IMR-90 (cell line): ENCODE measurements around the gene CBL. TPM values are rescaled to one million over a fixed set of nuclear protein-coding genes. Genes with fewer than 3 reads are reported as not detected.

ENCODE experiments used
- ATAC-seq: fragments of 200-7000 bp; cut with Tn5 transposase; 2 replicates; pipeline ENCODE4 v1.9.1; 2020; ENCODE audit warnings: low read depth, mild to moderate bottlenecking, moderate library complexity
- BruUV-seq: library from RNA; stranded (reverse); fragments of 400-500 nt; replicated peaks from 2 replicates; lab custom pipeline; 2021; lab: Mats Ljungman, UMichigan
- CTCF ChIA-PET: fragments of 300-600 bp; formaldehyde crosslinking; extraction: SDS; loops from one replicate; lab custom pipeline; 2021; ENCODE audit warnings: antibody characterized with exemption; lab: Yijun Ruan, JAX
- POLR2A ChIA-PET: fragments of 300-600 bp; sonication (Branson Sonifier 250); formaldehyde crosslinking; loops from one replicate; lab custom pipeline; 2022; ENCODE audit warnings: antibody characterized with exemption; ENCODE audit not compliant: unreplicated experiment; lab: Charles Lee
- DNase-seq: peaks from one replicate; pipeline ENCODE4 v3.0.0; 2013
- H2AFZ ChIP-seq: replicated peaks from 2 replicates; pipeline ENCODE3; 2013; ENCODE audit warnings: low read length, mild to moderate bottlenecking; ENCODE audit not compliant: poor library complexity
- H2AK5ac ChIP-seq: 2 replicates; pipeline ENCODE4 v1.6.1; 2013; ENCODE audit warnings: low read depth, low read length, inconsistent platforms
- H2AK9ac ChIP-seq: replicated peaks from 2 replicates; pipeline ENCODE3; 2013; ENCODE audit warnings: mild to moderate bottlenecking, low read depth, low read length, moderate library complexity; ENCODE audit not compliant: poor library complexity
- H2BK120ac ChIP-seq: 2 replicates; pipeline ENCODE4 v1.6.1; 2013; ENCODE audit warnings: low read depth, low read length, inconsistent platforms
- H2BK15ac ChIP-seq: 3 replicates; pipeline ENCODE4 v1.6.1; 2013; ENCODE audit warnings: low read depth, low read length, inconsistent platforms
- H2BK20ac ChIP-seq: 2 replicates; pipeline ENCODE4 v1.6.1; 2013; ENCODE audit warnings: low read depth, mild to moderate bottlenecking, inconsistent platforms, low read length, moderate library complexity
- H2BK5ac ChIP-seq: 2 replicates; pipeline ENCODE4 v1.6.1; 2013; ENCODE audit warnings: mild to moderate bottlenecking, low read depth, low read length, inconsistent platforms; ENCODE audit not compliant: poor library complexity, severe bottlenecking
- H3K14ac ChIP-seq: replicated peaks from 2 replicates; pipeline ENCODE4 v1.6.1; 2013; ENCODE audit warnings: low read depth, low read length, inconsistent platforms
- H3K18ac ChIP-seq: 2 replicates; pipeline ENCODE4 v1.6.1; 2013; ENCODE audit warnings: low read depth, low read length, control low read depth
- H3K23ac ChIP-seq: 2 replicates; pipeline ENCODE4 v1.6.1; 2013; ENCODE audit warnings: low read depth, low read length, inconsistent platforms
- H3K27ac ChIP-seq: 2 replicates; pipeline ENCODE4 v1.5.1; 2013; ENCODE audit warnings: mild to moderate bottlenecking, control low read depth, low read length; ENCODE audit not compliant: insufficient read depth
- H3K27me3 ChIP-seq: 2 replicates; pipeline ENCODE4 v1.6.1; 2013; ENCODE audit warnings: low read length; ENCODE audit not compliant: control insufficient read depth, insufficient read depth
- H3K36me3 ChIP-seq: 2 replicates; pipeline ENCODE4 v1.6.1; 2013; ENCODE audit warnings: low read length, mixed read lengths; ENCODE audit not compliant: control insufficient read depth, insufficient read depth
- H3K4ac ChIP-seq: 2 replicates; pipeline ENCODE4 v1.6.1; 2013; ENCODE audit warnings: low read depth, low read length, inconsistent platforms
- H3K4me1 ChIP-seq: 2 replicates; pipeline ENCODE4 v1.6.1; 2013; ENCODE audit warnings: low read length, mixed read lengths; ENCODE audit not compliant: control insufficient read depth, insufficient read depth
- H3K4me2 ChIP-seq: 2 replicates; pipeline ENCODE4 v1.6.1; 2013; ENCODE audit warnings: low read depth, mild to moderate bottlenecking, control low read depth, low read length, moderate library complexity
- H3K4me3 ChIP-seq: 2 replicates; pipeline ENCODE4 v1.5.1; 2013; ENCODE audit warnings: low read depth, mild to moderate bottlenecking, control low read depth, low read length, moderate library complexity; ENCODE audit not compliant: insufficient read depth
- H3K56ac ChIP-seq: 2 replicates; pipeline ENCODE4 v1.6.1; 2013; ENCODE audit warnings: low read length, inconsistent platforms; ENCODE audit not compliant: insufficient read depth; ENCODE audit errors: extremely low read depth
- H3K79me1 ChIP-seq, 2 experiments: 2 replicates each; pipeline ENCODE4 v1.6.1; 2013; ENCODE audit warnings: low read length in 2 of 2, inconsistent platforms in 1 of 2, low read depth in 1 of 2
- H3K9ac ChIP-seq: 2 replicates; pipeline ENCODE4 v1.6.1; 2013; ENCODE audit warnings: low read depth, low read length, control low read depth
- H3K9me1 ChIP-seq: 2 replicates; pipeline ENCODE4 v1.6.1; 2013; ENCODE audit warnings: low read length, inconsistent platforms; ENCODE audit not compliant: insufficient read depth
- H3K9me3 ChIP-seq: 2 replicates; pipeline ENCODE4 v1.6.1; 2013; ENCODE audit warnings: low read length; ENCODE audit not compliant: control insufficient read depth, insufficient read depth
- H4K20me1 ChIP-seq: 2 replicates; pipeline ENCODE4 v1.6.1; 2013; ENCODE audit warnings: low read length, inconsistent platforms; ENCODE audit not compliant: insufficient read depth
- H4K5ac ChIP-seq: 2 replicates; pipeline ENCODE4 v1.6.1; 2013; ENCODE audit warnings: mild to moderate bottlenecking, low read depth, low read length, control low read depth
- H4K8ac ChIP-seq, 2 experiments: 2 replicates each; pipeline ENCODE4 v1.6.1; 2013; ENCODE audit warnings: low read depth in 2 of 2, low read length in 2 of 2, control low read depth in 1 of 2, inconsistent platforms in 1 of 2
- H4K91ac ChIP-seq: 2 replicates; pipeline ENCODE4 v1.6.1; 2013; ENCODE audit warnings: low read depth, low read length, inconsistent platforms; ENCODE audit not compliant: insufficient read depth
- BHLHE40 ChIP-seq: fragments of 150-350 bp; IDR thresholded peaks from 2 replicates; pipeline ENCODE4 v1.6.1; 2016; ENCODE audit warnings: mild to moderate bottlenecking, low read depth, low read length
- CEBPB ChIP-seq: IDR thresholded peaks from 2 replicates; pipeline ENCODE4 v1.6.1; 2012; ENCODE audit warnings: low read depth, low read length, improper control_type of control experiment
- CHD1 ChIP-seq: IDR thresholded peaks from 2 replicates; pipeline ENCODE4 v1.6.1; 2012; ENCODE audit warnings: low read depth, low read length, improper control_type of control experiment
- CTCF ChIP-seq: conservative IDR thresholded peaks from 2 replicates; pipeline ENCODE4 v1.5.1; 2012; ENCODE audit warnings: mild to moderate bottlenecking, low read depth, low read length, improper control_type of control experiment
- ELK1 ChIP-seq: fragments of 150-350 bp; IDR thresholded peaks from 2 replicates; pipeline ENCODE4 v1.6.1; 2016; ENCODE audit warnings: low read depth, mild to moderate bottlenecking, low read length, moderate library complexity, borderline replicate concordance
- FOS ChIP-seq: fragments of 150-350 bp; IDR thresholded peaks from 2 replicates; pipeline ENCODE4 v1.6.1; 2016; ENCODE audit warnings: low read depth, low read length
- MAFK ChIP-seq: IDR thresholded peaks from 2 replicates; pipeline ENCODE4 v1.6.1; 2012; ENCODE audit warnings: low read depth, low read length, improper control_type of control experiment
- MAZ ChIP-seq: IDR thresholded peaks from 2 replicates; pipeline ENCODE4 v1.6.1; 2012; ENCODE audit warnings: low read depth, mild to moderate bottlenecking, low read length, improper control_type of control experiment, moderate library complexity, borderline replicate concordance
- MXI1 ChIP-seq: IDR thresholded peaks from 2 replicates; pipeline ENCODE4 v1.6.1; 2012; ENCODE audit warnings: low read depth, mild to moderate bottlenecking, low read length, moderate library complexity, borderline replicate concordance
- NFE2L2 ChIP-seq: fragments of 150-350 bp; IDR thresholded peaks from 2 replicates; pipeline ENCODE4 v1.6.1; 2016; ENCODE audit warnings: low read depth, mild to moderate bottlenecking, low read length
- POLR2A ChIP-seq: IDR thresholded peaks from 2 replicates; pipeline ENCODE4 v1.6.1; 2012; ENCODE audit warnings: mild to moderate bottlenecking, low read depth, low read length
- RAD21 ChIP-seq: IDR thresholded peaks from 2 replicates; pipeline ENCODE4 v1.6.1; 2012; ENCODE audit warnings: low read length, improper control_type of control experiment
- RCOR1 ChIP-seq: IDR thresholded peaks from 2 replicates; pipeline ENCODE4 v1.6.1; 2012; ENCODE audit warnings: mild to moderate bottlenecking, low read length, improper control_type of control experiment; ENCODE audit not compliant: insufficient replicate concordance
- RFX5 ChIP-seq: IDR thresholded peaks from 2 replicates; pipeline ENCODE4 v1.8.0; 2012; ENCODE audit warnings: low read depth, mild to moderate bottlenecking, low read length, moderate library complexity
- SMC3 ChIP-seq: fragments of 150-350 bp; IDR thresholded peaks from 2 replicates; pipeline ENCODE4 v1.6.1; 2016; ENCODE audit warnings: low read depth, mild to moderate bottlenecking, antibody characterized with exemption, low read length, moderate library complexity
- USF2 ChIP-seq: fragments of 150-350 bp; IDR thresholded peaks from 2 replicates; pipeline ENCODE4 v1.6.1; 2017; ENCODE audit warnings: mild to moderate bottlenecking, antibody characterized with exemption, low read length, low read depth
- WGBS, 2 experiments: methylation state at CpG; one replicate each; pipeline versions ENCODE4 v1.1.5 to v1.1.7; 2013; ENCODE audit warnings: missing lambda C conversion rate in 2 of 2; ENCODE audit not compliant: insufficient read length in 1 of 2; ENCODE audit errors: extremely low coverage in 2 of 2; 5-methylcytosine and 5-hydroxymethylcytosine counted together
- dilution Hi-C: fragments of 300-500 bp; cut with HindIII; formaldehyde crosslinking; loops from one replicate; pipeline ENCODE4 v1.14.3; 2018; ENCODE audit warnings: low sequenced_read_pairs; ENCODE audit not compliant: unreplicated experiment
- in situ Hi-C: fragments of 300-500 bp; cut with MboI; formaldehyde crosslinking; loops from 3 replicates; pipeline ENCODE4 v1.14.3; 2019; ENCODE audit warnings: low sequenced_read_pairs, inconsistent platforms, mixed read lengths
- intact Hi-C: fragments of 100-400 bp; cut with micrococcal nuclease; formaldehyde crosslinking; loops from 2 replicates; pipeline ENCODE4 v1.10.0; 2022
- polyA plus RNA-seq, 3 experiments: library from polyadenylated mRNA; depleted of rRNA; stranded (reverse); fragments of >200 nt; gene quantifications; 2 replicates each; pipeline ENCODE4 v1.2.3, GENCODE V29; 2012; ENCODE audit warnings: low replicate concordance in 1 of 3
- total RNA-seq: library from RNA; depleted of rRNA; stranded (reverse); fragments of >200 nt; gene quantifications from 2 replicates; pipeline ENCODE4 v1.2.3, GENCODE V29; 2012

Gene CBL
- total and polyA plus RNA-seq, 2 of the 4 experiments (the other 2 are of a cell fraction) = 6.1 to 11.8 TPM

GRCh38 chr11:119350302-119350701 is 144.2 kb downstream of the CBL start:
- ATAC-seq = no peak
- no TSS peak for BruUV-seq
- Histone ChIP-seq H2AK9ac (no peak overlapping the region), H2BK5ac (no peak overlapping the region), H3K27ac (no peak overlapping the region), H3K9ac (no peak overlapping the region), H3K56ac (no peak overlapping the region), H3K14ac (no peak overlapping the region), H3K23ac (no peak overlapping the region), H2AK5ac (no peak overlapping the region), H3K27me3 (peaks cover 35% of the 10 kb centered on the region), H4K5ac (no peak overlapping the region), H2AFZ (no peak overlapping the region), H3K4ac (no peak overlapping the region), H4K91ac (no peak overlapping the region), H3K79me1 (no peaks in the 10 kb centered on the region), H3K4me1 (no peaks in the 10 kb centered on the region), H3K4me3 (no peak overlapping the region), H4K8ac (no peak overlapping the region), H4K20me1 (no peaks in the 10 kb centered on the region), H3K9me3 (no peaks in the 10 kb centered on the region), H3K36me3 (no peaks in the 10 kb centered on the region), H3K9me1 (no peaks in the 10 kb centered on the region), H2BK120ac (no peak overlapping the region), H3K18ac (no peak overlapping the region), H2BK20ac (no peak overlapping the region), H3K4me2 (no peak overlapping the region), H2BK15ac (no peak overlapping the region)
- TF ChIP-seq BHLHE40 (no peak), NFE2L2 (no peak), RFX5 (no peak), RAD21 (no peak), CHD1 (no peak), CTCF (no peak), MXI1 (no peak), POLR2A (no peak), MAFK (no peak), MAZ (no peak), ELK1 (no peak), FOS (no peak), RCOR1 (no peak), SMC3 (no peak), CEBPB (no peak), USF2 (no peak)
- intact Hi-C loops = no loop called here
- CTCF ChIA-PET = no interaction called here
- DNase-seq = no peak
- in situ Hi-C loops = loop anchor here (25.0 kb wide), 1 partner anchor 762 kb away; no protein-coding TSS in a partner anchor
- dilution Hi-C loops = no loop called here
- POLR2A ChIA-PET = no interaction called here
- WGBS, 2 experiments = no CpG with 5 or more reads among the region's 6 CpGs
